Mesenteric fat pad (tissue), 1 donor: ENCODE measurements around the gene CAVIN2. TPM values are rescaled to one million over a fixed set of nuclear protein-coding genes. Genes with fewer than 3 reads are reported as not detected.
"Not testable (repeated sequence)": the region's sequence is repeated elsewhere in the genome, so short reads cannot be mapped to it uniquely, and the experiment has no call there.

Experiments
- DNase-seq: peaks from one replicate; pipeline ENCODE4 v3.0.0-alpha.2; 2020; ENCODE audit warnings: low spot score
- total RNA-seq: library from RNA; stranded (reverse); fragmentation: NEBNext Ultra II Directional; extraction: Animal tissue kit (Norgen Biotek cat#: 25700); gene quantifications from one replicate; pipeline ENCODE4 v1.2.1, GENCODE V29; 2021
- donor health status: DM: yes; HTN: yes; CAD: no.

The CAVIN2 gene
- total RNA-seq, 1 donor from 2014 or later = 52.3 TPM

DNA sequence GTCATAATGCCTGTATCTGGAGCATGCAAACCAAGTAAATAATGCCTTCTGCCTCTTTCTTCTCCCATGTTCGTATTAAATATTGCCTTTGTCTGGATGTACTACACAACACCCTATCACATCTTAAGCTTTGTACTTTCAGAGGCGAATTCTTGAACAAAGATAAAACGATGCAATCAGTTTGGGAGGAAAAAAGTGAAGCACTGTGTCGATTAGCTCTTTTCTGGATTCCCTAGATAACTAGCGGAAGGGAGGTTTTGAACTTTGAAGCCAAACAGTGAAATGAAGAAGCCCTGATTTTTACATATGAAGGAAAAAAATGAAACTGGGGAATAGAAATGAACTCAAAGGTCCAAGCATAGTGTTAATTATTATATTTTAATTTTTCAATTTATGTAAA, 44.7 kb downstream of the CAVIN2 start:
- no peak for DNase-seq

DNA sequence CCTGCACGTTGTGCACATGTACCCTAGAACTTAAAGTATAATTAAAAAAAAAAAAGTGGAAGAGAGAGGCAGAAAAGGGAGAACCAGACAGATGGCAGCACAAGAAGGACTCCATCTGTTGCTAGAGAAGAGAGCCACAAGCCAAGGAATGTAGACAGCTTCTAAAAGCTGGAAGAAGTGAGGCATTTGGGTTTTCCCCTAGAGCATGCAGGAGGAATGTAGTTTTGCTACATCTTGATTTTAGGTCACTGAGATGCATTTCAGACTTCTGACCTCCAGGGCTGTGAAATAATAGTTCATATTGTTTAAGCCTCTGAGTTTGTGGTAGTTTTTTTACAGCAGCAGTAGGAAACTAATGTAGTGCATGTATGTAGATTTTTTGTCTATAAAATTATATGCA, 46.0 kb downstream of the CAVIN2 start:
- no peak for DNase-seq

DNA sequence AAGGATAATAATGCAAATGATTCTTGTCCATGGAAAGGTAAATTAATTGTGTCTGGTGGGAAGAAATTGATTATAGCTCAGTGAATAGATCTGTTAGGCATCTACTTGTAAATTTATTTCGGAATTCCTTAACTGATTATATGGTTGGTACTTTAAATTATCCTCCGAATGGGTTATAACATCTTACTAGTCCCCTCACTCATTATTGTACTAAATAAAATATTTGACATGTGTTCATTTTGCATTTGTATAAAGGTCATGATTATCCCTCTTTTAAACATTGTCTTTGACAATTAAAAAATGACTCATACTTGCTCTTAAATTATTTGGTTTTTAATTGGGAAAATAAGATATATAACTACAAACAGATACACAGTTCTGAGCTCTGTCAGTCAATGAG, 47.4 kb downstream of the CAVIN2 start:
- DNase-seq = no peak

DNA sequence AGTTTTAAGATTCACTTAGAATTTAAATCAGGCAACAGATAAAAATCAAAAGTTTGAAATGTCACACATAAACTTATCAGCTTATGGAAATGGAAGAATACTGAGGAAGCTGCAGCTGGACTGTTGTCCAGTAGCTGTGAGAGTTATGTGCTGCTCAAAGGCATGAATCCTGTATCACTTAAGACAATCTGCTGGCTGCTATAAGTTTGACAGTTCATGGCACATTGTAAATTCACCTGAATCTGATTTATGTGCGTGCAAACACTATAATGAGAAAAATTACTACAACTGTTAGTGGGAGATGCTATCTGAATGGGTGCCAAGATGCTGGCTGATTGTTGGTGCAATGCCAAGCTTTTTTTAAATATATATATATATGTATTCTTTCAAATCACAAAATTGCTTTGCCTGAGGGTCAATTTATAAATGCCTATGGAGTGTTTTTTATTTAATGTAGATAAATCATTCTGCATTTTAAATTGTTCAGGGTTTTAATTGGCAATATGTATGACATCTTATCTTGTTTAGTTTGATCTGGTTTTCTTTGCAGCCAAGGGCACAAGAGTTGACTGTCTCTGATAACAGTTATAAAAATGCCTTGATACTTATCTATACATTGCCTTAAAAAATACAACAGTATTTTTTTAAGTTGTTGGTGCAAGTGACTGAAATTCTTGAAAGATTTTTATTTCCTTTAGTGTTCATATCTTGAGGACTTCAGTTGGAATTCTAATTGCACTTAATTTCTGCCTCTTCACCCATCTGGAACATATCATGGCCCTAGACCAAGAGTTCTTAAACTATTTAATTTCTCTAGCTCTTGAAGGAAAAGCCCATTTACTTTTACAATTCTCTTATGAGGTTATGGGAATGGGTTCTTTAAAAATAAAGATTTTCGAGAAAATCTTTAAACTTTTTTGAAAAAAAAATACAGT, 48.7 kb downstream of the CAVIN2 start:
- no peak for DNase-seq

DNA sequence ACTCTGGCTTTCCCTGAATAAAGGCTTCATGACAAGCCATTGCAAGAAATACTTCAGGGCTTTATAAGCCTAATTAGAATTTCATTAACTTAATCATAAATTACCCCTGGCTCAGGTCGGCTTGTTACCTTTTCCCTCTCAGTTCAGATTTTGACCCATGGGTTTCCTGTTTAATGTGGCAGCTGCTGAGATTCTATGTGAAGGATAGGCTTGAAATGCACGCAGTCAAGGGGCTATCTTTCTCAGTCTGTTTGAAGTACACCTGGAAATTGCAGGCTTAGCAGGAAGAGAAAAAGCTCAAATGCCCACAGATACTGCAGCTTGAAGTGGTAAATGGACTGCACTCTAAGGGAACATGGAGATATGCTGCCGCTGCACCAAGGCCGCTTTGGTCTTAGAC, 49.4 kb downstream of the CAVIN2 start:
- DNase-seq = no peak

DNA sequence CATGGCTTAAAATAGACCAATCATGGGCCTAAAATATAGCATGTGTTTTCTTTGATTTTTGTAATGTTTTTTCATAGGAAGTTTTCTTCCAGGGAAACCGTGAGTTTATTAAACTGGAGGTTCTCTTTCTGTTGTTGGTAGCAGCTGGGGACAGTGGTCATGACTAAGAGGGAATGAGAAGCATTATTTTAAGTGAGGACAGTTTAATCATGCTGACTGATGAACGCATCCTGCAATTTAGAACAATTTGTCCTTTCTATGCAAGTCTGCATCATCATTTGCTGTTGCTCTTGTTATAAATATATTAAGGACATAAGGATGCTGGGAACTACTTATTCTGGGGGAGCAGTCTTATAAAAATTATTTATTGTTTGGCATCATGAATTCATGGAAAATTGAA, 51.2 kb downstream of the CAVIN2 start:
- DNase-seq = no peak

DNA sequence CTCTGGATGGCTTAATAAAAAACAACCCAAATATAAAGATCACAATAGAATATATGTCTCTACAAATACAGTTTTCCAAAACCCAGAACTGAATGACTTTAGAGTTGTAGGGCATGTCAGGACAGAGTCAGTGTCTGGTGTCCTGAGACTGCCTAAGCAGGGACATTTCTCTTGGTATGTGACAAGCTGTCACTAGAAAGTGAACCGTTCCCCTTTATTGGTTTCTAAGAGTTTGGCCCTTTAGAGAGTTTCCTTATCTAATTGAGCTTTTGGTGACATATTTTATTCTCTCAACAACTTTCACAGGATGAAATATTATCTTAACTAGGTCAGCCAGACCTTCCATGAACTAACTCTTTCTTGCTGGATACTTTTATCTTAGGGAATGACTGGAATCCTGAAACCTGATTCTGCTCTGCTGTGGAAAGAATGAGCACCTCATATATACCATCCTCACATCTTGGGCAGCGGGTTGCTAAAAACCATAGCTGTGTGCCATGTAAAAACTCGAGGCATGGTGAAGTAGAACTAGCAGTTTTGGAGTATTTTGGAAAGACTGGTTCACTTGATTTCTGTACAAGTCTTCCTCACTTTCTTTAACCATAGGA, 54.8 kb downstream of the CAVIN2 start:
- DNase-seq = no peak

DNA sequence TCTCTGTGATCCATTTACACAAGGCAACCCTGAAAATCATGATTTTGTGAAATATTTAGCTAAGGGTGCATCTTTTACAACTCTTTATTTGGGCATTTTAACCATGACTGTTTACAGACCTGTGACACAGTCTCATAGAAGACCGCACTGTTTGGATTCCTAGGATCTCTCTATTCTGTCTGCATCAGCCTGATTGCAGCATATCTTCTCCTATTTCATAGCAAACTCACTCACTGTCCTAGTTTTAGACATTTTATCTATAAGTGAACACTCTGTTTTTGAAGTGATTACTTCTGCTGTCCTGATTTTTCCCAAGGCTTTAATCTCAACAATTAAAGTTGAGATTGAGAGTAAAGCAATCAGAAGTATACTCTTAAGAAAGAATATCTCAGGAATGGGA, 56.2 kb downstream of the CAVIN2 start:
- DNase-seq = no peak

DNA sequence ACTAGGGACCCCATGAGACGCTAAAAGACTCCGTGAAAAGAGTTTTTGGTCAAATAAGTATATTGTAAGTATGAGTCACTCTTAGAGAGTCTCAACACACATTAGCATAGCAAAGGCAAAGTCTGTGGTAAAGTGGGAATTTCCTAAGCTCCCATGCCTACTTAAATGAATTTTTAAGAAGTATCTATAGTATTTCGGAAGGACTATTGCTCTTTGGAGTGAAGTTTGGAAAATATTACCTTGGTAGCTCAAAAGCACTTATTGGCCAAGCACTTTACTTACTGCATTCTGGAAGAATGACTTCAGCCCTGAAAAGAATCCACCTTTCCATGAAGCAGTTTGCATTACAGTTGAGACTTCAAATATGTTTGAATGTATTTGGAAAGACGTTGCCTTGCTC, 57.1 kb downstream of the CAVIN2 start:
- no peak for DNase-seq

DNA sequence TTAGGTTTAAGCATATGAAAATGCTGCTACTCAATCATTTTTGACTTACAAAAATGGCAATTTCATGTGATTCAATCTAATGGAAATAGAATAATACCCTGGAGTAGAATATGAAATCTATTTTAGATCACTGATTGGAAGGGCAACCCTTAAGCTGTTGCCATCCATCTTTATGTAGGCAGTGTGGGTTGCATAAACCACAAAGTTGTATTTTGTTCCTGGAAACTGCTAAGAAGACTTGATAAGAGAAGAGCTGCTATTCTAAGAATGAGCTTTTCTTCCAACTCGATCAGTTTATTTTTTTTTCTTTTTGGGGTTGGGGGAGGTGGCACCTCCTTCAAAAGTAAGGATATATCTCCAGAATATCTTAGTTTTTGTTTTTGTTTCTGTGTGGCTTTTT, 60.2 kb downstream of the CAVIN2 start:
- DNase-seq = no peak

DNA sequence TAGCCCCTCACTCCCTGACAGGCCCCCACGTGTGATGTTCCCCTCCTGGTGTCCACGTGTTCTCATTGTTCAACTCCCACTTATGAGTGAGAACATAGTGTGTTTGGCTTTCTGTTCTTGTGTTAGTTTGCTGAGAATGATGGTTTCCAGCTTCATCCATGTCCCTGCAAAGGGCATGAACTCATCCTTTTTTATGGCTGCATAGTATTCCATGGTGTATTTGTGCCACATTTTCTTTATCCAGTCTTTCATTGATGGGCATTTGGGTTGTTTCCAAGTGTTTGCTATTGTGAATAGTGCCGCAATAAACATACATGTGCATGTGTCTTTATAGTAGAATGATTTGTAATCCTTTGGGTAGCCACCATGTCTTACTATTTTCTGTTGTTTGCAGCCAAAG, 61.2 kb downstream of the CAVIN2 start:
- not testable (repeated sequence) for DNase-seq

Other genes starting within 250 kb of the CAVIN2 start
- gene NABP1, start 169.0 kb downstream of the CAVIN2 start, total RNA-seq = 142 TPM